ENCODE results near the gene SMARCC1.
A peak's percentile ranks its signal among the peaks of the same experiment; 100 is the strongest.
"Not testable (repeated sequence)": the region's sequence is repeated elsewhere in the genome, so short reads cannot be mapped to it uniquely, and the experiment has no call there.

The SMARCC1 gene

DNA sequence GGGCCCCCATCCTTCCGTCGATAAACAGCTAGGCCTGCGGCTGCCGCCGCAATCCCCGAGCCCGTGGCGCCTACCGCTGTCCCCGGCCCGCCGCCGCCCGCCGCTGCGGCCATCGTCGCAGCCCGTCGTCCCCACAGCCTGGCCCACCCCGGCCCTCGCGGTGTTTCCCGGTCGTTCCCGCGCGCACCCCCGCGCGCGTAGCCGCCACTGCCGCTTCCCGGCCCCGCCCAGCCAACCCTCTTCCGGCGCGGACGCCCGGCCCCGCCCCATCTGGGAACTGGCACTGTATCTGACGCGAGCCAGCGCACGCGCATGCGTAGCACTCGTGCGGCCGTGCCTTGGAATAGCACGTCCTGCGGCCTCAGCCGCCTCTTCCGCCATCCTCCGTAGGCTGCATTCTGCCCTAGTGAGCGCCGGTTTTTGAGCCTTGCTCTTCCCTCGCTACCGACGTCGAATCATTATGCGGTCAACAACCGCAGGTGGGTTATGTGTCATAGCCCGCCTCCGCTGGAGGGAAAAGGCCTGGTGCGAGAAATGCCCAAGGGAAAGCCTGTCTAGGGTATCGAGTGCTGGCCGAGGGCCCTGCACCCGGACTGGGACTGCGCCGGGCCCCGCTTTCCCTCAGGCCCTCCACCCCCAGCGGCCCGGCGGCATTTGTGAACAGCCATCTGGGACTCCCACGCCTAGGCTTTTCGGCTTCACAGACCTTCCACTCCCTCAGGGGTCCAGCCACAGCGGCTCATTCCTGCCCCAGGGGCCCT, at the start of gene SMARCC1:
SMARCC1 (minus strand) TSS at position 209 of the 761 bp plus-strand sequence; CDS start at position 113, 96 bp downstream.
- peak; percentile 95 for DNase-seq

DNA sequence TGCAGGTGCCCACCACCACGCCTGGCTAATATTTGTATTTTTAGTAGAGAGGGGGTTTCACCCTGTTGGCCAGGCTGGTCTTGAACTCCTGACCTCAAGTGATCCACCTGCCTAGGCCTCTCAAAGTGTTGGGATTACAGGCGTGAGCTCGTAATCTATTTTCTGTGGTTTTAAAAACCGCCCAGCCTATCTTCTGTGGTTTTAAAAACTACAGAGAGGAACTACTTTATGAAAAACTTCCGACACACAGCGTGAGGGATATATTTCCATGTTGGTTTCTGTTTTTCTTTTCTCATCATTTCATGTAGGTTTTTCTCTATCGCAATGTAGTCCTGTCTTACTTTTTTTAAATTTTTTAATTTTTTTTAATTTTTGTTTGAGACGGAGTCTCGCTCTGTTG, 47.8 kb upstream of the SMARCC1 start:
- not testable (repeated sequence) for DNase-seq

DNA sequence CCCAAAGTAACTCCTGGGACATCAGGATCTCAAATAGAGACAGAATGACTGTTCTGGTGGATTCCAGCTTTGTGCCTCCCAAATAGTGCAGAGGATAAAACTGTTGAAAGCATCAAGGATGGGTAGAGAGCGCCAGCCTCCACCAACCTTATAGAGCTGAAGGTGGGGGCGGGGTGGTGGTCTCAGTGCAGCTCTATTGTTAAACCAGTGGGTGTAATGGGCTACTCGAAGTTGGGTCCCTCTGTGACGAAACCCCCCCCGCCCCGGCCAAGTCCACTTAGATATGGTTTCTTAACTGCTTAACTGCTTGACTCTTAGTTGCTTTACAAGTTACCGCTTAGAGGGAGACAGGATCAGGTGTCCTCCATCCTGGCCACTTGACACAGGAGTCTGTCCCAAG, 43.9 kb upstream of the SMARCC1 start:
- no peak for DNase-seq

- peak; percentile 55 for DNase-seq
Observed at GRCh38 chr3:47824541-47825473, 43.1 kb upstream of the SMARCC1 start.

- no peak for DNase-seq
Observed at GRCh38 chr3:47817609-47818008, 35.9 kb upstream of the SMARCC1 start.

DNA sequence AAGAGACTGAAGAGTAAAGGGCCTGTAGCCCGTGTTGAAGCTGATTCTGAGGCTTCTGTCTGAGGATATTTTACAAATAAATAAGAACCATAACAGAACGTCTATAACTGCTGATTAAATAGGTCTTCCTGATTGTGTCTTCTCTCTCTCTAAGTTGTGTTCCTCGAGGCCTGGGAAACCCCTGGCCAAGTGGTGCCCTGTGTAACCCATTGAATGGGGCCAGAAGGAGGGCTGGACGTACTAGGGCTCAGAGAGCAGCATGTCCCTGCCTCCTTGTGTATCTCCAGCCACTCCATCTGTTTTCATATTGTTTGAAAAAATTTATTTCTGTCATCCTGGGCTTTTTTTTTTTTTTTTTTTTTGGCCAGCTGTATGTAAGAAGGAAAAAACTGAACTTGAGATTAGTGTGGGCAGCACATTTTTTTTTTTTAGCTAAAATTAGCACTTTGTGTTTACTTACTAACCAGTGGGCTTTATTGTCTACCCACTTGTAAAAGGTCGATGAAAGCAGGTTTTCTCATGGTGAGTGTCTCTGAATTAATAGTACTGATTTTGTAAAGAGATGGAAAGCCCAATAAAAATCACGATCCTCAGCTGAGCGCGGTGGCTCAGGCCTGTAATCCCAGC, 32.0 kb upstream of the SMARCC1 start:
- no peak for DNase-seq

DNA sequence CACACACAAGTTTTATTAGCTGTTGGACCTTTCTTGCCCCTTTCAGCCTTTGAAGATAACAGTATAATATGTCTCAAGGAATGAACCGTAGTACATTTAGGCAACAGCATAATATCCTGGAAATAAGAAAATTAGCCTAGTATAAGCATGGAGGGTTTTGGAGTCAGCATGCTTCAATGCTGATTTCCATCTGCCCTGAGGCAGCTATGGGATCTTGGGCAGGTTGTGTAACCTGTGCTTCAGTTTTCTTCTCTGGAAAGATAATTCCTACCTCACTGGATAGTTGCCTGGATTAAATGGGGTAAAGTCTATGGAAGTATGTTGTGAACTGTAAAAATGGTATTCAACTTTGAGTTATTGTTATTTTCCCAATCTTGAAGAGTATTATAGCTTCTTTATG, 22.9 kb upstream of the SMARCC1 start:
- no peak for DNase-seq

DNA sequence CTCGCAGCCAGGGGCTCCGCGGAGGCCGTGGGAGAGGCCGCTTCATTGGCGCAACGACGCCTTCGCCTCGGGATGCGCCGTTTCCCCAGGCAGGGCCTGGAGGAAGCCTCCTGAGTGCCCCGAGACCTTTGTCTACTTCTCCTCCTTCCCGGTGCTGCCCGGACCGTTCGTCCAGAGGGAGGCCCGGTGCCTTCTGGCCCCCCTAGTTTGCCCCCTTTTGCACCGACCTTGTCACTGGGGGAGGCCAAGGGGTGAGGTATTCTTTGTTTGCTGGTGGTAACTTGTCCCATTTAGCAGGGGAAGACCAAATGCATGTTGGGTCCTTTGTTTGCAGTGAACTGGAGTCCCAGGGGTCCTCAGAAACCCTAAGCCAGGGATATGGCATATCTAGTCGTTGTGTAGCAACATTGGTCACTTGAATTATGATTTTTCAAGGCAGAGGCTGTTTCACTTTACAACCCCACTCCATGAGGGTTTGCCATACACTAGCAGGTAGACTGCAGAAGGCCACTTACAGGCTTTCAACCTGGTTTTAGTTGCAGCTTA, 21.9 kb upstream of the SMARCC1 start:
- no peak for DNase-seq

- DNase-seq: peak; percentile 68
Observed at GRCh38 chr3:47802734-47803479, 21.2 kb upstream of the SMARCC1 start, which contains the start of gene DHX30. Gene DHX30 (plus strand): TSS chr3:47803138. CDS start chr3:47810684, 7,546 bp downstream.

DNA sequence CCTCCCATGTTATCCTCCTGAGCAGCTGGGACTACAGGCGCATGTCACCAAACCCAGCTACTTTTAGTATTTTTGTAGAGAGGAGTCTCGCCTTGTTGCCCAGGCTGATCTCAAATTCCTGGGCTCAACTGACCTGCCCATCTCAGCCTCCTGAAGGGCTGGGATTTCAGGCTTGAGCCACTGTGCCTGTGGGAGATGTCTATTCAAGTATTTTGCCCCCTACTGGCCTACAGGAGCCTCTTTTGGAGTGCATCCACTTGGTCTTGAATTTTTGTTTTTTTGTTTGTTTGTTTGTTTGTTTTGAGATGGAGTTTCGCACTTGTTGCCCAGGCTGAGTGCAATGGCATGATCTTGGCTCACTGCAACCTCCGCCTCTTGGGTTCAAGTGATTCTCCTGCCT, 18.0 kb upstream of the SMARCC1 start:
- no peak for DNase-seq

GRCh38 chr3:47794544-47794943, 12.9 kb upstream of the SMARCC1 start:
- DNase-seq: no peak

GRCh38 chr3:47792699-47793098, 11.0 kb upstream of the SMARCC1 start:
- DNase-seq: no peak

DNA sequence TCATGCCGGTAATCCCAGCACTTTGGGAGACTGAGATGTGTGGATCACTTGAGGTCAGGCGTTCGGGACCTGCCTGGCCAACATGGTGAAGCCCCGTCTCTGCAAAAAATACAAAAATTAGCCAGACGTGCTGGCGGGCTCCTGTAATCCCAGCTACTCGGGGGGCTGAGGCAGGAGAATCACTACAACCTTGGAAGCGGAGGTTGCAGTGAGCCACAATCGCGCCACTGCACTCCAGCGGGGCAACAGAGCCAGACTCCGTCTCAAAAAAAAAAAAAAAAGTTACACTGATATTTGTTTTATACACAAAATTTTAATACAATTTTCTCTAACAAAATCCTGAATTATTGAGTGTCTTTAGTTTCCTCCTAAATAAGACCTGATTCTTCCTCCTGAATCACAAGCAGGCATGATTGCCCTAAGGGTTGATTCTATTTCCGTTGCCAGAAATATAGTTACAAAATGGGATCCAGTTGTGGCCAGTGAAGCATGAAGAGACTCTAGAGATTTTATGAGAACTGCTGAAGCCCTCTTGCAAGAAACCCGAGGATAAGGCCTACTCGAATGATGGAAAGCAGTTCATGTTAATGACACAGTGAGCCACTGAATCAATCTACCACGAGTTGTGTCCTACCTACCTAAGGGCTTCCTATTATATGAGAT, 9.6 kb upstream of the SMARCC1 start:
- DNase-seq: no peak

DNA sequence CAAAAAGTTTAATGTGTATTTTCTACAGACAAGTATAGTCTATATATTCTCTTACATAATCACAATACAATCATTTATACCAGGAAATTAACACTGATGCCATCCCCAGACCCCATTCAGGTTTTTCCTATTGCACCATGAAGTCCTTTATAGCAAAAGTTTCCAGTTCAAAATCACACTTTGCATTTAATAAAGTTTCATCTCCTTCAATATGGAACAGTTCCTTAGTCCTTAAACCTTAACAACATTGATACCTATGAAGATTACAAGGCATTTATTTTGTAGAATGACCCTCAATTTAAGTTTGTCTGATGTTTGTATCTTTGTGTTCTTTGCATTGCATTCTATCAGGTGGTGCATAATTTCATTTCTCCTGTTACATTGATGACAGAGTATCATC, 2.0 kb upstream of the SMARCC1 start:
- DNase-seq: no peak

- DNase-seq: no peak
Observed at GRCh38 chr3:47782446-47783308, 984 bp upstream of the SMARCC1 start.

GRCh38 chr3:47780741-47781684, 680 bp downstream of the SMARCC1 start:
- DNase-seq: peak; percentile 62

DNA sequence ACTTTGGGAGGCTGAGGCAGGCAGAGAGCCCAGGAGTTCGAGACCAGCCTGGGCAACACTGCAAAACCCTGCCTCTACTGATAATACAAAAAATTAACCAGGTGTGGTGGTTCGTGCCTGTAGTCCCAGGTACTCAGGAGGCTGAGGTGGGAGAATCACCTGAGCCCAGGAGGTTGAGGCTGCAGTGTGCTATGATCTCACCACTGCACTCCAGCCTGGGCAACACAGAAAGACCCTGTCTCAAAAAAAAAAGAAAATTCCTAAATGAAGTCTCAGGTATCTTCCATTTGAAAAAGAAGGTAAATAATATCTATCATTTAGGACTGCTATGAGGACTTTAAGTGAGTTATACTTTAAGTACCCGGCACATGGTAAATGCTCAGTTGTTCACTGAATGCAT, 2.9 kb downstream of the SMARCC1 start:
- DNase-seq: no peak

GRCh38 chr3:47772788-47773187, 8.9 kb downstream of the SMARCC1 start:
- no peak for DNase-seq

DNA sequence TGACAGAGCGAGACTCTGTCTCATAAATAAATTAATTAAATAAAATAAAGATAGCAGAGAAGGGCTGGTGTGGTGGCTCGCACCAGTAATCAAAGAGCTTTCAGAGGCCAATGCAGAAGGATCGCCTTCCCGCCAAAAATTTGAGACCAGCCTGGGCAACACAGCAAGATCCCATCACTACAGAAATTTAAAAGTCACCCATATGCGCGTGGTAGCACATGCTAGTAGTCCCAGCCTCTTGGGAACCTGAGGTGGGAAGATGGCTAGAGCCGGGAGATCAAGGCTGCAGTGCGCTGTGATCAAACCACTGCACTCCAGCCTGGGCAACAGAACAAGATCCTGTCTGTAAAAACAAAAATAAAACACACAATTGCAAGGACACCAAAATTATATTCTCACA, 9.6 kb downstream of the SMARCC1 start:
- DNase-seq: no peak

DNA sequence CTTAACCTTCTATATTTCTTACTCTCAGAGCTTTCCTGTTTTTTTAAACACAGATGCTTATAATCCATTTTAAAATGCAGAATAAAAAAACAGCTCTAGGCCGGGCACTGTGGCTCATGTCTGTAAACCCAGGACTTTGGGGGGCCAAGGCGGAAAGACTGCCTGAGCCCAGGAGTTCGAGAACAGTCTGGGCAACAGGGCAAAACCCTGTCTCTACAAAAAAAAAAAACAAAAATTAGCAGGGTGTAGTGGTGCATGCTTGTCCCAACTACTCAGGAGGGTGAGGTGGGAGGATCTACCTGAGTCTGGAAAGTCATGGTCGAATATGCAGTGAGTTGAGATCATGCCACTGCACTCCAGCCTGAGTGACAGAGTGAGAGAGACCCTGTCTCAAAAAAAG, 15.5 kb downstream of the SMARCC1 start:
- DNase-seq: no peak

Data from NK-92 treated with Interleukin-12 subunit alpha and Interleukin-12 subunit beta, amount 100 ng/mL, for 24 hours (cell line).